Loucy (cell line): Measurements from ENCODE around the gene ULK3.

ENCODE experiments used
- EZH2phosphoT487 ChIP-seq: fragments of 200-600 bp; IDR thresholded peaks from 2 replicates; pipeline ENCODE4 v1.6.1; 2018; ENCODE audit warnings: antibody characterized with exemption, mild to moderate bottlenecking, moderate library complexity, borderline replicate concordance
- TF ChIP-seq, protein P1 (sequence below): fragments of 200-600 bp; sonication (generic); conservative IDR thresholded peaks from 2 replicates; pipeline ENCODE4 v1.5.1; 2014; ENCODE audit warnings: mild to moderate bottlenecking, antibody characterized with exemption, low read length

DNA sequence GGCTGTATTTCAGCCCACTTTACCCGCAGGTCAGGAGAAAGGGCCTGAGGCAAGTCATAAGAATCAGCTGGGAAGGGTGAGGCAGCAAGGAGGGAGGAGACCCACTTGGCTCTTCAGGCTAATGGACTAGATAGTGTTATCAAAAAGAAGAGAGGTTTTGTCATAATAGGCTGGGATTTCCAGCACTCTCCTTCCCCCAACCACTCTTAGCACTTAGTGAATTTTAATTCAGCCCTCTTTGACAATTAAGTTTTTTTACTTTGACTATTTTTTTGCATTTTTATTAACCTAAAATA, 47.7 kb upstream of the ULK3 start:
- TF ChIP-seq, protein P1, sequence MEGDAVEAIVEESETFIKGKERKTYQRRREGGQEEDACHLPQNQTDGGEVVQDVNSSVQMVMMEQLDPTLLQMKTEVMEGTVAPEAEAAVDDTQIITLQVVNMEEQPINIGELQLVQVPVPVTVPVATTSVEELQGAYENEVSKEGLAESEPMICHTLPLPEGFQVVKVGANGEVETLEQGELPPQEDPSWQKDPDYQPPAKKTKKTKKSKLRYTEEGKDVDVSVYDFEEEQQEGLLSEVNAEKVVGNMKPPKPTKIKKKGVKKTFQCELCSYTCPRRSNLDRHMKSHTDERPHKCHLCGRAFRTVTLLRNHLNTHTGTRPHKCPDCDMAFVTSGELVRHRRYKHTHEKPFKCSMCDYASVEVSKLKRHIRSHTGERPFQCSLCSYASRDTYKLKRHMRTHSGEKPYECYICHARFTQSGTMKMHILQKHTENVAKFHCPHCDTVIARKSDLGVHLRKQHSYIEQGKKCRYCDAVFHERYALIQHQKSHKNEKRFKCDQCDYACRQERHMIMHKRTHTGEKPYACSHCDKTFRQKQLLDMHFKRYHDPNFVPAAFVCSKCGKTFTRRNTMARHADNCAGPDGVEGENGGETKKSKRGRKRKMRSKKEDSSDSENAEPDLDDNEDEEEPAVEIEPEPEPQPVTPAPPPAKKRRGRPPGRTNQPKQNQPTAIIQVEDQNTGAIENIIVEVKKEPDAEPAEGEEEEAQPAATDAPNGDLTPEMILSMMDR = no peak
- no peak for TF ChIP-seq EZH2phosphoT487
